ENCODE results near the gene ESRRG.

DNA sequence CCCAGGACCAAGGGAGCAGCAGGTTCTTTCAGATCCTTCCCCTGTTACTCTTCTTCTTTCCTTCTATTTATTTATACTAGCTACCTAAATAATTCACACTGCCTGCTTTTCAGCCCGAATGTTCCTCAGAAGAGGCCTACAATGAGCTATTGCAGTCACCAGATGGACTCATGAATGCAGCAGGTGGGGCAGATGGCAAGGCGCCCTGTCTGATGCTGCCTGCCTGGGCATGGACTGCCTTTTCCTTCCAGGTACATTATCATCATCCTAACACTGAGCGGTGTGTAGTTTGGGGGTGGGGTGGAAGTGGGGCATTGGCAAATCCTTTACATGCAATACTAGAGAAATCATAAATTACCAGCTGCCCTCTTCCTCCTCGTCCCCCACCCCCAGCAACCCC lies 17.6 kb downstream of the ESRRG start:
- TF ChIP-seq, protein P1, sequence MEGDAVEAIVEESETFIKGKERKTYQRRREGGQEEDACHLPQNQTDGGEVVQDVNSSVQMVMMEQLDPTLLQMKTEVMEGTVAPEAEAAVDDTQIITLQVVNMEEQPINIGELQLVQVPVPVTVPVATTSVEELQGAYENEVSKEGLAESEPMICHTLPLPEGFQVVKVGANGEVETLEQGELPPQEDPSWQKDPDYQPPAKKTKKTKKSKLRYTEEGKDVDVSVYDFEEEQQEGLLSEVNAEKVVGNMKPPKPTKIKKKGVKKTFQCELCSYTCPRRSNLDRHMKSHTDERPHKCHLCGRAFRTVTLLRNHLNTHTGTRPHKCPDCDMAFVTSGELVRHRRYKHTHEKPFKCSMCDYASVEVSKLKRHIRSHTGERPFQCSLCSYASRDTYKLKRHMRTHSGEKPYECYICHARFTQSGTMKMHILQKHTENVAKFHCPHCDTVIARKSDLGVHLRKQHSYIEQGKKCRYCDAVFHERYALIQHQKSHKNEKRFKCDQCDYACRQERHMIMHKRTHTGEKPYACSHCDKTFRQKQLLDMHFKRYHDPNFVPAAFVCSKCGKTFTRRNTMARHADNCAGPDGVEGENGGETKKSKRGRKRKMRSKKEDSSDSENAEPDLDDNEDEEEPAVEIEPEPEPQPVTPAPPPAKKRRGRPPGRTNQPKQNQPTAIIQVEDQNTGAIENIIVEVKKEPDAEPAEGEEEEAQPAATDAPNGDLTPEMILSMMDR (IDR thresholded peaks at IDR 0.05; ENCODE audit: borderline replicate concordance, extremely low read depth, low read length, poor library complexity, severe bottlenecking): no peak
- TF ChIP-seq EZH2 (IDR thresholded peaks at IDR 0.05; ENCODE audit: borderline replicate concordance, low read depth, low read length, severe bottlenecking): no peak

All from DND-41 (cell line).